Measurements from ENCODE around the gene MYO1B. TPM values are rescaled to one million over a fixed set of nuclear protein-coding genes. Genes with fewer than 3 reads are reported as not detected.

Gene MYO1B
- total RNA-seq, 1 experiment from 2014 or later, result 43.2 TPM

DNA sequence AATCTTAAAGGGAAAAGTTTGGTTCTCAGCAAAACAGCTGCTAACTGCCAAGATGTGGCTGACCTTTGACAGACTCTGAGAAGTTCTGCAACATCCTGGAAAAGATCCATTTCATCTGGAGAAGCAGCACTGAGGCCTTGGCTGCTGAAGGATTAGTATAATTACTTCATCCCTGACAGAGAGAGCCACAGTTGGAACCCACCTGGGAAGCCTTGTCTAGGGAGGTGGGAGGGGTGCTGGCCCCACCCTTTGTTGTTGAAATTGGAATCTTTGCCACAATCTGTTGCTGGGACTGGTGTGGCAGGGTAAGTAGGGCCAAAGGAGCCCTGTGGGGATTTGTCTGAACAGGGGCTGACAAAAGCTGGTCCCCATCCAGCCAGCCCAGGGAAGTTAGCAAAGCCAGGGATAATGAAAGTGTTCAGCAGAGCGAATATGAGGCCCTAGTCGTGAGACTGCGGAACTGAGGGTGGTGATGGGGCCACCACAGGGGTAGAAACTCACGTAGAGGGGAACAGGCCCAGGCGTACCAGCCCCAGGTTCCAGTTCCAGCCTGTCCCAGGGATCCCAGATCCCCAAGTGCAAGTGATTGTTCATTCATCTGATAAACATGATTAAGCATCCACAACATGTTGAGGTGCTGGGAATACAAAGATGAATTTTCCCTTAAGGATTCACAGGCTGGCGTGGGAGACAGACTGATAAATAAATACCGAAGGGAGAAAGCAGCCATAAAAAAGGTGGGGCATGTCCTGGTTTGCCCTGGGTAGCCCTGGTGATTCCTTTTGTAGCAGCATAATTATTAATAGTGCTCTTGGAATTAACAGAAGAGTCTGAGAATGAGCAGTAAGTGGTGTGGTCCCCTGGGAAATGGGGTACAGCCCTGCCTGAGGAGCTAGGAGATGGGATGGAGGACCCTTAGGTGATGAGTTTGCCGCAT lies 60.0 kb downstream of the MYO1B start:
- Histone ChIP-seq H3K27me3 (ENCODE audit: insufficient read depth, low read length) (no peaks in the 10 kb centered on the region; the same call in 1 of the 2 replicates), H4K5ac (ENCODE audit: insufficient read length, low read depth, low read length) (no peak overlapping the region), H3K56ac (ENCODE audit: insufficient read length, low read depth, low read length) (no peak overlapping the region), H3K9me3 (ENCODE audit: control insufficient read depth, low read depth, low read length) (no peaks in the 10 kb centered on the region), H2BK20ac (ENCODE audit: low read depth, low read length, poor library complexity, severe bottlenecking) (no peak overlapping the region), H2AK5ac (ENCODE audit: insufficient read length, low read length) (no peak overlapping the region), H3K18ac (ENCODE audit: insufficient read length, low read depth, low read length) (peak overlapping the region; percentile 19), H3K4me2 (ENCODE audit: insufficient read depth, insufficient read length, low read length) (no peak overlapping the region), H4K20me1 (ENCODE audit: control insufficient read depth, insufficient read depth, insufficient read length) (no peaks in the 10 kb centered on the region), H3K14ac (ENCODE audit: insufficient read depth, low read length) (no peak overlapping the region), H3K4ac (ENCODE audit: low read depth, low read length) (no peak overlapping the region), H3K79me1 (ENCODE audit: insufficient read depth, low read depth, low read length, poor library complexity, severe bottlenecking) (no peaks in the 10 kb centered on the region), H4K91ac (ENCODE audit: insufficient read length, low read depth, low read length) (no peak overlapping the region), H2AFZ (ENCODE audit: low read length) (no peak overlapping the region), H2BK120ac (ENCODE audit: low read depth, low read length, poor library complexity, severe bottlenecking) (no peak overlapping the region), H2BK15ac (ENCODE audit: low read depth, low read length) (no peak overlapping the region), H3K4me1 (ENCODE audit: insufficient read depth, low read length) (peaks cover 2% of the 10 kb centered on the region; the same call in 1 of the 2 replicates), H2BK12ac (ENCODE audit: insufficient read length, low read depth, low read length) (no peak overlapping the region), H3K27ac (ENCODE audit: insufficient read length, low read depth, low read length) (no peak overlapping the region), H3K23ac (ENCODE audit: insufficient read length, low read depth, low read length) (no peak overlapping the region), H3T11ph (ENCODE audit: low read length) (no peak overlapping the region), H3K9ac (ENCODE audit: extremely low read depth, insufficient read length, low read length) (no peak overlapping the region), H4K8ac (replicated peaks; ENCODE audit: insufficient read length, low read depth, low read length) (no peak overlapping the region), H3K79me2 (ENCODE audit: insufficient read depth, low read length) (no peaks in the 10 kb centered on the region; the same call in 1 of the 2 replicates), H2BK5ac (ENCODE audit: insufficient read length, low read length) (no peak overlapping the region), H3K23me2 (ENCODE audit: insufficient read length, low read depth, low read length, poor library complexity, severe bottlenecking) (no peaks in the 10 kb centered on the region)
- H3K36me3 Mint-ChIP-seq (ENCODE audit: insufficient read depth in 1 of 3, low read depth in 3 of 3), result peaks cover 0 to 2% (median 0%) of the 10 kb centered on the region in 3 experiments; a peak in 3 of 7 replicates
- peaks cover 22 to 23% of the 10 kb centered on the region in 2 experiments for H3K4me1 Mint-ChIP-seq
- no peaks in the 10 kb centered on the region for H3K9me3 Mint-ChIP-seq
- H3K27ac Mint-ChIP-seq, result peak overlapping the region; percentile 11 to 80 (median 61); a peak in 3 of 7 replicates
- H3K27me3 Mint-ChIP-seq (ENCODE audit: low read depth), result no peaks in the 10 kb centered on the region
- WGBS (ENCODE audit: extremely low coverage, insufficient read length, low lambda C conversion rate), result no CpG with 5 or more reads among the region's 8 CpGs
- no peak for DNase-seq
- H3K4me3 Mint-ChIP-seq, result no peak overlapping the region
- TF ChIP-seq CTCF (conservative IDR thresholded peaks at IDR 0.05), result no peak

Data from H9 (cell line).